Stimulated activated CD4-positive, alpha-beta T cell treated with anti-CD3 and anti-CD28 coated beads, Interleukin-4, amount 100 ng/mL, for 24 hours (primary cell): ENCODE results near the gene CLDN19.

Experiments
- DNase-seq: peaks from one replicate; pipeline ENCODE4 v3.0.0-alpha.2; 2020

Gene CLDN19, protein sequence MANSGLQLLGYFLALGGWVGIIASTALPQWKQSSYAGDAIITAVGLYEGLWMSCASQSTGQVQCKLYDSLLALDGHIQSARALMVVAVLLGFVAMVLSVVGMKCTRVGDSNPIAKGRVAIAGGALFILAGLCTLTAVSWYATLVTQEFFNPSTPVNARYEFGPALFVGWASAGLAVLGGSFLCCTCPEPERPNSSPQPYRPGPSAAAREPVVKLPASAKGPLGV

GRCh38 chr1:42739753-42740700 is at the start of gene CLDN19:
TSS of gene CLDN19 (minus strand) at chr1:42740236. CDS start at chr1:42740063, 173 bp downstream.
- DNase-seq, result no peak

DNA sequence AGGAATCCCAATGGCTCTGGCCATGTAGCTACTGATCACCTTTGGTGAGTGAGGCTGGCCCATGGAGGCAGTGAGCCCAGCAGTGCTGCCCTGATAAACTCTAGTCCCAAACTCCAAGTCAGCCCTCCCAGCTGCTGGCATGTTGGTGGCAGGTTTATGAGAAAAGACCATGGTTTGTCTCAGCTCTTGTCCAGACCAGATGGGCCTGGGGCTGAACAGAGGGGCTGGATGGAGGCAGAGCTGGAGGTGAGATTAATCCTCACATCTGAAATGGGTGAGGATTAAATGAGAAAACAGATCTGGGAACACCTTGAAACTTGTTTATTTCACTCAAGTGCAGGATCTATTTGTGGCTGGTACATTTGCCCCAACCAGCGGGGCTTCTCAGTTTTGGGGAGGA is 48.0 kb upstream of the CLDN19 start:
- no peak for DNase-seq

DNA sequence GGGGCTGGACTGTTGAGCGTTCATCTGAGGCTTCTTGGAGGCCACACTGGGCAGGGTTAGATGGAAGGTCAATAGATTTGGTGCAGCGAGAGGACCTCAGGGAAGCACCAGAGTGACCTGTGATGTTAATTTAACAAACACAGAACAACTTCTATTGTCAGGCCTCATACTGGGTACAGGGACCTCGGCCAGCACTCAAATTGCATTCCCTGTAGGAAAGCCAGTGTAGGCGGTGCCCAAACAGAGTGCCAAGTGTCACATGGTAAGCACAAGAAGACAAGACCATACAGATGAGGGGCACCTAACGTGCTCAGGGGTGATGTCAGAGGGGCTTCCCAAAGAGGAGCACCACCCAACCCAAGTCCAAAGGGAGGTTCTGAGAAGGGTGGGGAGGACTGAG is 46.1 kb upstream of the CLDN19 start:
- no peak for DNase-seq

- DNase-seq, result peak; percentile 31
Observed at GRCh38 chr1:42784946-42785693, 45.1 kb upstream of the CLDN19 start, which contains the start of gene TMEM269. TSS of gene TMEM269 (plus strand) at chr1:42784991. CDS start at chr1:42789894, 4,903 bp downstream.

GRCh38 chr1:42784547-42784945 is 44.5 kb upstream of the CLDN19 start:
- no peak for DNase-seq

- no peak for DNase-seq
Observed at GRCh38 chr1:42783092-42783491, 43.1 kb upstream of the CLDN19 start.

DNA sequence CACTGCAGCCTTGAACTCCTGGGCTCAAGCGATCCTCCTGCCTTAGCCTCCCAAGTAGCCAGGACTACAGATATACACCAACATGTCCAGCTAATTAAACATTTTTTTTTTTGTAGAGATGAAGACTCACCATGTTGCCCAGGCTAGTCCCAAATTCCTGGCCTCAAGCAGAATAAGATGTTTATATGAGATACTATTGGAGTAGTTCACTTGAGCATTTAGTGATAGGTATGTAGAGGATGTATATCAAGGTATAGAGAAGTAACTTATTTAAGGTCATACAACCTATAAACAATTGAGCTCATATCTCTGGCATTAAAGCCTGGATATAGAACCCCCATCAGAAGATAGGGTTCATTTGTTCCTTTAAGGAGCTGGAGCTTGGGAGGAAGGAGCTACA is 40.1 kb upstream of the CLDN19 start:
- DNase-seq, result no peak

DNA sequence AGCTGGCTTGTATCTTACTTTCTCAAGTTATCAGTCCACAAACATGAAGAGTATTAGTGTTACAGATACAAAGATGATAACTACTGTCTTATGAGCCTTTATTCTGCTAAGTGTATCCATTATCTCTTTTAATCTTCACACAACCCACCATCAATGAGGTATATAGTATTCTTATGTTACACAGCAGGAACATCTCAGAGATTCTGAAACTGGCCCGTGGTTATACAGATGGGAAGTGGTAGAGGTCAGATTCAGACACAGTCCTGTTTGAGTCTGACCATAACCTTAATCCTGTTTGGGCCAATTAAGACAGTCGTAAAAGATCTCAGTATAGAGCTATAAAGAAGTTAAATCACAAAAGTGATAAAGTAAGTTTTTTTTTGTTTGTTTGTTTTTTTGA is 39.7 kb upstream of the CLDN19 start:
- no peak for DNase-seq

DNA sequence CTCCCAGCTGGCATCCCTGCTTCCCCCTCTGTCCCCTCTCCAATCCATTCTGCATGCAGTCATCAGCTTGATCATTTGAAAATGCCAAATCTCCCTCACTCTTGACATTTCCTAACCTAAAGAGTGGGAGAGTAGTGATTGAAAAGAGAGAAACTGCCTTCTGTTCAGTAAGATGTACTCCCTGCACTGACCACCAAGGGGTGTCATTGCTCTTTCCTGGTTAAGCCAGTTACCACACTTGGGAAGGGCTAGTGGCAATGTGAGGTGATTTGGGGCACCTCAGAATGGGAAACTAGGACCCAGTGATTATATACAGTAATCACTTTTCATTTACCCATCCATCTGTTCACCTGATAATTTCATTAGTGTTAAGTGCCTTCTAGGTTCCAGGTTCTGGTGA is 37.8 kb upstream of the CLDN19 start:
- peak; percentile 33 for DNase-seq

DNA sequence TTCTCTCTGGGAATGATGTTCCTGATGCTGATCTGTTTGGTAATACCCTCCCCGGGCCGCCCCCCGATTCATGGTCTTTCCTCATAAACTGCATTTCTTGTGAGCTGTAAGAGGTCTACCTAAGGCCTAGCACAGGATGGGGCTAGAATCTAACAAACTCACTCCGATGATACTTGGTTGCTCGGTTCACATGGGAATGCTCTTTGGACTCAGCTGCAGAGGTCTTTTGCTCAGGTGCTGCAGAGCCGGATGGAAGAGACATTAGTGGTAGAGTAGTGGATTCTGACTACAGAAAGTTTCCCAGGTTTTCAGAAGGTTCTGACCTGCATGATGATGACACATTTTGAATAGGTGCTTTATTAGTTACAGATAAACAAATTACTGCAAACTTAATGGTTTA is 36.5 kb upstream of the CLDN19 start:
- DNase-seq, result no peak

- no peak for DNase-seq
Observed at GRCh38 chr1:42774928-42775526, 35.0 kb upstream of the CLDN19 start.

GRCh38 chr1:42773420-42773819 is 33.4 kb upstream of the CLDN19 start:
- DNase-seq, result no peak

- DNase-seq, result no peak
Observed at GRCh38 chr1:42769811-42770210, 29.8 kb upstream of the CLDN19 start.

DNA sequence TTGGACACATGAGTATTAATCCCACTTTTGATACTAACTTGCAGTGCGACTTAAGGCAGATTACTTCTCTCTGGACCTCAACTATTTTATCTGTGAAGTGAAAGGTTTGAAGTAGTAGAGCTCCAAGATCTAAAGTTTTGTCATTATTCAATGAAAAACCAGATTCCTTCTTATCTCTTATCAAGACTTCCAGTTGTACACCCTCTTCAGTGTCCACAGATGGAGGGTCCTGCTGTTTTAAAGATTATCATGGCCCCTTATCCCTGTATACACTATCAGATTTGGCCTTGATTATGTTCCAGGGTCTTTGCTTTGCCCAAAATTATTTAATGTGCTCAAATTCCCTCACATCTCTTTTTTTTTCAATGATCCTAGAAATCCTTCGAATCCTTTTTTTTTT is 28.1 kb upstream of the CLDN19 start:
- no peak for DNase-seq

- DNase-seq, result no peak
Observed at GRCh38 chr1:42767510-42768000, 27.5 kb upstream of the CLDN19 start.

DNA sequence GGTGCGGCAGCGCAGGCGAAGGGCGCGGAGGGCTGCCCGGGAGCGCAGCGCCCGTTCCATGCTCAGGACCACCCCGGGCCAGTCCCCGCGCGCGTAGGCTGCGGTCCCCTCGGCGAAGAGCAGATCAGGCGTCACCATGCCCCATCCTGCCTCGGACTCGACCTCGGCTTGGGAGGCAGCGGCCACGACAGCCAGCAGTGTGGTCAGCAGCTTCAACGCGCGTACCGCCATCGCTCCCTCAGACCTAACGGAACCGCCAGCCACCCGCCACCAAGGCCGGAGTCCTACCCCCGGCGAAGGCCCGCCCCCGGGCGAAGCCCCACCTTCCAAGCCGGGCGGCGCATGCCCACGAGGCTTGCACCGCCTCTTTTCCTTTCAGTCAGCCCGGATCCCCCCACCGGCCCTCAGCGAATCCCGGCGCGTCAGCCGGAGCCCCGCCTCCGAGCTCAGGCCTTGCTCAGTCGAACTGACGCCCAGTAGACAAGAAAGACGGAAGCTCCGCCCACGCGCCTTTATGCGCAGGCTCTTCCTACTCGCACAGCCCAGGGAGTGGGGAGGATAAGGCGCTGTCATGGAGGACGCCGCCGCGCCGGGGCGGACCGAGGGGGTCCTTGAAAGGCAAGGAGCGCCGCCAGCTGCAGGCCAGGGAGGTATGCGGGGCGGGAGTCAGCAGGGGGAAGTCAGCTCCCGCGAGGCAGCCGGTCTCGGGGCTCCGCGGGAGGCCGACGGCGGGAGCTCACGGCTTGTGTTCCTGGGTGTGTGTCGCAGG is 26.9 kb upstream of the CLDN19 start, which contains the start of the genes C1orf50 and P3H1:
TSS of gene C1orf50 (plus strand) at position 509 of the 769 bp plus-strand sequence. CDS start at position 572, 63 bp downstream.
TSS of gene P3H1 (minus strand) at position 288 of the 769 bp plus-strand sequence. CDS start at position 231, 57 bp downstream.
- DNase-seq, result peak; percentile 100

DNA sequence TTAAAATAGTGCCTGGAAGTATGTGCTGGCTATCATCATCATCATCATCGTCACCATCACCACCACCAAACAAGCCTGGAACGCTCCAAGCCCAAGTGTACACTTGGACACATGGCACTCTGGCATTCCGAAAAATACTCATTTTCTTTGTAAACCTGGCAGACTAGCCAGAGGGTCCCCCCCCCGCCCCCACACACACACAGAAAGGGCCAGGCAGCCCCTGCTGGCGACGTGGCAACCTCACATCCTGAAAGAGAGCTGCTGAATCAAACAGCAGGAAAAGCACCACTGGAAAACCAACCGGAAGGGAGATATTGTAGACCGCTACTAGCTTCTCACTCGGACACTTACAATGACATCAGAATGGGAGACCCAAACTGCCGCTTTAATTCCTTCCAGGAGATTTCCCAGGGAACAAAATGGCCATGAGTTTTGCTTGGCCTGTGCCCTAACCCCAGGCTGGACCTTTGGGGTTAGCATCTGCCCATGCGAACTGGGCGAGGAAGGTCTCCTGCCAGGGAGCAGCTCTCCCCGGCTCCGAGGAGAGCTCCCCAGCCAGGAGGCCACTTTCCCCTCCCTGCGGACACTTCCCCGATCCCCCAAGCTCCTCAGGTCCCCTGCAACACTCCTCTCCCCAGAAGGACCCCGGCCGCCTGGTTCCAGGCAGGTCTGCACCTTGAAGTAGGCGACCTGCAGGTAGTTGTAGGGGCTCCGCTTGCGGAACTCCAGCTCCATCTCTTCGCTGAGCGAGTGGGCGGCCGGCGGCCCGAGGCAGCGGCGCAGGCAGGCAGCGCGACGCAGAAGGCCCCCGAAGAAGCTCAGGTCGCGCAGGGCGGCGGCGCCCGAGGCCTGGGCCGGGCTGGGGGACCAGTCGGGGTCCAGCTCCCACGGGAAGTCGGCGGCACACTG is 26.1 kb upstream of the CLDN19 start:
- DNase-seq, result peak; percentile 58

DNA sequence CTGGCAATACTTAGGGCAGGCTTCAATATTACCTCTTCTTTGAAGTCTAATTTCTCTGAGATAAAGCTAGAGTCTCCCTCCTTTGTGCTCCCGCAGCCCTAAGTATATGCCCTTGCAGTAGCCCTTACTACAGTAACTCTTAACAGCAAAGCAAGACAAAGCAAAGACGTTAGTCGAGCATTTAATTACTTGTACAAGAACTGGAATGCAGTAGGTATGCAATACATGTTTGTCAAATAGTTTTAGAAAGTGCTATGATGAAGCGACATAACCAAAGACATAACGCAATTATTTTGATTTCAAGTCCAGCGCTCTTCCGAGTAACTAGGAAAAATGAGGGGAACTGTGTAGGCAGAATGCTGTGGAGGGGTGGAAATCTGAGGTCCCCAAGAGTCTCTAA is 25.2 kb upstream of the CLDN19 start:
- DNase-seq, result no peak

DNA sequence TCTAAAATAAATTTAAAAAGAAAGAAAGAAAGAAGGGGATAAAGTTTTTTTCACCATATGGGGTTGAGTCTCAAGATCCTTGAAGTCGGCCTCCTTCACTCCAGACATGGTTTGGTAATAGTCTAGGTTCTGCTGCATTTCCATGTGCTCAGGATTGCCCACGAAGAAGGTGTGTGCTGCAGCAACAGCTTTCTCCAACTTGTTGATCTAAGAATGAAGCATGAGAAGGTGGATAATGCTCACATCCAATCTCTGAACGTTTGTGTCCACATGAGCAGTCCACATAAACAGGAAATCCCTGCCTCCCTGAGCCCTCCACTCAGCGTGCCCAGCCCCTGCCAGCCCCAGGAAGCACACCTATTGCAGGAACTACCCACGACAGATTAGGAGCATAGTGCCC is 22.2 kb upstream of the CLDN19 start:
- no peak for DNase-seq

- DNase-seq, result no peak
Observed at GRCh38 chr1:42761567-42761966, 21.5 kb upstream of the CLDN19 start.

DNA sequence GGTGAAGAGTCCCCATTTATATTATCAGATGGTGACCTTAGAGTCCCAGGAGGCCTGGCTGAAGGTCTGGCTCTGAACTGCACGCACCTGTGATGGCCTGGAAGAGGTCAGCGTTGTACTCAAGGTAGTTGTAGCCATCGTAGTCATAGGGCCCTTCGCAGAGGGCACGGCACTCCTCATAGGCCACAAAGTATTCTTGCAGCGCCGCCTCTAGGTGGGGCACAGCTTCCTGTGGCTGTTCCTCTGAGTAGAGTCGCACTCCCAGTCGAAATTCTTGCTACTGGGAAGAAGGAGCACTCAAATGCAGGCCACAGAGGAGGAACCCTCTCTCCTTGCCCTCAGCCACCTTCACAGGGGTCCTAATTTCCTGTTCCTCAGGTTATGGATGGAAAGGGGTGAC is 19.1 kb upstream of the CLDN19 start:
- no peak for DNase-seq
